ENCODE data around the gene NAT10.

Gene NAT10

GRCh38 chr11:34174412-34175041 is 69.1 kb downstream of the NAT10 start:
- H2BK120ac ChIP-seq (ENCODE audit: insufficient read depth, low read length, poor library complexity) = no peak overlapping the region
- H3K79me1 ChIP-seq (ENCODE audit: low read length) = no peaks in the 10 kb centered on the region
- H3K4ac ChIP-seq (ENCODE audit: low read depth, low read length) = no peak overlapping the region
- H3K4me1 ChIP-seq (ENCODE audit: control insufficient read depth in 1 of 2, insufficient read depth in 2 of 2, low read length in 2 of 2) = peaks cover 3 to 5% of the 10 kb centered on the region in 2 experiments
- WGBS (ENCODE audit: extremely low coverage, insufficient coverage, insufficient read length) = no CpG with 5 or more reads among the region's 33 CpGs
- H3K4me2 ChIP-seq (ENCODE audit: low read length) = peak overlapping the region; percentile 59
- no peak overlapping the region for H4K91ac ChIP-seq (ENCODE audit: low read depth, low read length)
- no peak overlapping the region for H3K9ac ChIP-seq (ENCODE audit: low read length)
- H3K14ac ChIP-seq (ENCODE audit: low read length) = no peak overlapping the region
- H2AK5ac ChIP-seq (ENCODE audit: low read length) = no peak overlapping the region
- H2BK12ac ChIP-seq (ENCODE audit: low read length) = no peak overlapping the region
- H3K79me2 ChIP-seq (ENCODE audit: control insufficient read depth, insufficient read depth, low read length, poor library complexity) = no peaks in the 10 kb centered on the region
- H3K23ac ChIP-seq (ENCODE audit: low read length) = no peak overlapping the region
- H2BK5ac ChIP-seq (ENCODE audit: low read depth, low read length, poor library complexity) = no peak overlapping the region
- no peak overlapping the region for H3K4me3 ChIP-seq (ENCODE audit: low read depth, low read length)
- DNase-seq = peak; percentile 74 to 84
- H3K18ac ChIP-seq (ENCODE audit: low read length) = no peak overlapping the region
- H3K27ac ChIP-seq (ENCODE audit: low read depth, low read length) = no peak overlapping the region
- no peak overlapping the region for H4K8ac ChIP-seq (ENCODE audit: low read depth, low read length)
- no peak overlapping the region for H4K12ac ChIP-seq (ENCODE audit: low read depth, low read length)
- H2AFZ ChIP-seq (ENCODE audit: insufficient read depth, low read length, poor library complexity) = no peak overlapping the region
- H3K36me3 ChIP-seq (ENCODE audit: control insufficient read depth in 1 of 2, insufficient read depth in 2 of 2, low read length in 2 of 2) = peaks cover 11 to 15% of the 10 kb centered on the region in 2 experiments
- H3K9me3 ChIP-seq (ENCODE audit: insufficient read depth, low read depth, low read length) = no peaks in the 10 kb centered on the region
- no peaks in the 10 kb centered on the region for H3K27me3 ChIP-seq (ENCODE audit: insufficient read depth, low read length)

- Histone ChIP-seq H3K18ac (ENCODE audit: low read length) (no peak overlapping the region), H2AFZ (ENCODE audit: insufficient read depth, low read length, poor library complexity) (no peak overlapping the region), H4K91ac (ENCODE audit: low read depth, low read length) (no peak overlapping the region), H3K9me3 (ENCODE audit: insufficient read depth, low read depth, low read length) (no peaks in the 10 kb centered on the region), H4K8ac (ENCODE audit: low read depth, low read length) (no peak overlapping the region), H3K79me1 (ENCODE audit: low read length) (no peaks in the 10 kb centered on the region), H3K27me3 (ENCODE audit: insufficient read depth, low read length) (no peaks in the 10 kb centered on the region), H3K14ac (ENCODE audit: low read length) (no peak overlapping the region), H3K4ac (ENCODE audit: low read depth, low read length) (no peak overlapping the region), H2BK12ac (ENCODE audit: low read length) (no peak overlapping the region), H2BK120ac (ENCODE audit: insufficient read depth, low read length, poor library complexity) (no peak overlapping the region), H2BK5ac (ENCODE audit: low read depth, low read length, poor library complexity) (no peak overlapping the region), H3K27ac (ENCODE audit: low read depth, low read length) (no peak overlapping the region), H3K4me3 (ENCODE audit: low read depth, low read length) (no peak overlapping the region), H3K9ac (ENCODE audit: low read length) (no peak overlapping the region), H2AK5ac (ENCODE audit: low read length) (no peak overlapping the region), H3K4me1 (ENCODE audit: control insufficient read depth in 1 of 2, insufficient read depth in 2 of 2, low read length in 2 of 2) (peaks cover 3 to 5% of the 10 kb centered on the region in 2 experiments), H3K4me2 (ENCODE audit: low read length) (no peak overlapping the region), H3K79me2 (ENCODE audit: control insufficient read depth, insufficient read depth, low read length, poor library complexity) (no peaks in the 10 kb centered on the region), H3K23ac (ENCODE audit: low read length) (no peak overlapping the region), H3K36me3 (ENCODE audit: control insufficient read depth in 1 of 2, insufficient read depth in 2 of 2, low read length in 2 of 2) (peaks cover 9 to 11% of the 10 kb centered on the region in 2 experiments), H4K12ac (ENCODE audit: low read depth, low read length) (no peak overlapping the region)
- no peak for DNase-seq
- WGBS (ENCODE audit: extremely low coverage, insufficient coverage, insufficient read length) = no CpG with 5 or more reads among the region's 7 CpGs
These were observed 70.0 kb downstream of the NAT10 start for GRCh38 chr11:34175284-34176019.

GRCh38 chr11:34176751-34177209 is 71.4 kb downstream of the NAT10 start:
- Histone ChIP-seq H3K4me3 (ENCODE audit: low read depth, low read length) (no peak overlapping the region), H2BK5ac (ENCODE audit: low read depth, low read length, poor library complexity) (no peak overlapping the region), H4K8ac (ENCODE audit: low read depth, low read length) (no peak overlapping the region), H3K9me3 (ENCODE audit: insufficient read depth, low read depth, low read length) (peaks cover 2% of the 10 kb centered on the region), H3K4ac (ENCODE audit: low read depth, low read length) (no peak overlapping the region), H3K79me2 (ENCODE audit: control insufficient read depth, insufficient read depth, low read length, poor library complexity) (no peaks in the 10 kb centered on the region), H3K18ac (ENCODE audit: low read length) (no peak overlapping the region), H3K79me1 (ENCODE audit: low read length) (no peaks in the 10 kb centered on the region), H3K9ac (ENCODE audit: low read length) (no peak overlapping the region), H2AK5ac (ENCODE audit: low read length) (no peak overlapping the region), H3K36me3 (ENCODE audit: control insufficient read depth in 1 of 2, insufficient read depth in 2 of 2, low read length in 2 of 2) (peaks cover under 1 to 5% of the 10 kb centered on the region in 2 experiments), H4K12ac (ENCODE audit: low read depth, low read length) (no peak overlapping the region), H2AFZ (ENCODE audit: insufficient read depth, low read length, poor library complexity) (no peak overlapping the region), H3K14ac (ENCODE audit: low read length) (no peak overlapping the region), H3K4me1 (ENCODE audit: control insufficient read depth in 1 of 2, insufficient read depth in 2 of 2, low read length in 2 of 2) (peaks cover 3 to 5% of the 10 kb centered on the region in 2 experiments), H3K27me3 (ENCODE audit: insufficient read depth, low read length) (no peaks in the 10 kb centered on the region), H2BK120ac (ENCODE audit: insufficient read depth, low read length, poor library complexity) (no peak overlapping the region), H3K4me2 (ENCODE audit: low read length) (no peak overlapping the region), H2BK12ac (ENCODE audit: low read length) (no peak overlapping the region), H4K91ac (ENCODE audit: low read depth, low read length) (no peak overlapping the region), H3K27ac (ENCODE audit: low read depth, low read length) (no peak overlapping the region), H3K23ac (ENCODE audit: low read length) (no peak overlapping the region)
- DNase-seq = no peak
- WGBS (ENCODE audit: extremely low coverage, insufficient coverage, insufficient read length) = no CpG with 5 or more reads among the region's 2 CpGs

- Histone ChIP-seq H3K79me1 (ENCODE audit: low read length) (no peaks in the 10 kb centered on the region), H3K4me1 (ENCODE audit: control insufficient read depth in 1 of 2, insufficient read depth in 2 of 2, low read length in 2 of 2) (peaks cover 3 to 5% of the 10 kb centered on the region in 2 experiments), H3K18ac (ENCODE audit: low read length) (no peak overlapping the region), H3K27me3 (ENCODE audit: insufficient read depth, low read length) (no peaks in the 10 kb centered on the region), H2BK120ac (ENCODE audit: insufficient read depth, low read length, poor library complexity) (no peak overlapping the region), H3K4me2 (ENCODE audit: low read length) (no peak overlapping the region), H3K9me3 (ENCODE audit: insufficient read depth, low read depth, low read length) (peaks cover 2% of the 10 kb centered on the region), H2AK5ac (ENCODE audit: low read length) (no peak overlapping the region), H3K23ac (ENCODE audit: low read length) (no peak overlapping the region), H2BK5ac (ENCODE audit: low read depth, low read length, poor library complexity) (no peak overlapping the region), H3K36me3 (ENCODE audit: control insufficient read depth in 1 of 2, insufficient read depth in 2 of 2, low read length in 2 of 2) (peaks cover 0 to 3% of the 10 kb centered on the region in 2 experiments), H2BK12ac (ENCODE audit: low read length) (no peak overlapping the region), H3K9ac (ENCODE audit: low read length) (no peak overlapping the region), H4K12ac (ENCODE audit: low read depth, low read length) (no peak overlapping the region), H3K79me2 (ENCODE audit: control insufficient read depth, insufficient read depth, low read length, poor library complexity) (no peaks in the 10 kb centered on the region), H3K27ac (ENCODE audit: low read depth, low read length) (no peak overlapping the region), H3K4ac (ENCODE audit: low read depth, low read length) (no peak overlapping the region), H3K14ac (ENCODE audit: low read length) (no peak overlapping the region), H3K4me3 (ENCODE audit: low read depth, low read length) (no peak overlapping the region), H2AFZ (ENCODE audit: insufficient read depth, low read length, poor library complexity) (no peak overlapping the region), H4K91ac (ENCODE audit: low read depth, low read length) (no peak overlapping the region), H4K8ac (ENCODE audit: low read depth, low read length) (no peak overlapping the region)
- no CpG with 5 or more reads among the region's 10 CpGs for WGBS (ENCODE audit: extremely low coverage, insufficient coverage, insufficient read length)
- peak in 1 of 2 donors; percentile 20 for DNase-seq
These were observed 72.9 kb downstream of the NAT10 start for GRCh38 chr11:34178209-34178821.

Data from trophoblast cell (in vitro differentiated cells and primary cell).